ENCODE data around the gene TSPEAR. TPM values are rescaled to one million over a fixed set of nuclear protein-coding genes. Genes with fewer than 3 reads are reported as not detected.
A peak's percentile ranks its signal among the peaks of the same experiment; 100 is the strongest.

TSPEAR gene
- total RNA-seq, 1 experiment from 2014 or later = 1.8 TPM

- H3K4me3 ChIP-seq (ENCODE audit: insufficient read depth, low read depth, low read length) = no peak overlapping the region
- peaks cover 2% of the 10 kb centered on the region; the same call in 1 of the 2 replicates for H3K27me3 ChIP-seq (ENCODE audit: control insufficient read depth, insufficient read depth, low read length)
- DNase-seq = peak; percentile 48
- no peaks in the 10 kb centered on the region for H3K36me3 ChIP-seq (replicated peaks; ENCODE audit: control insufficient read depth, insufficient read depth, low read length)
Measured at GRCh38 chr21:44456915-44457736, 254.2 kb downstream of the TSPEAR start.

- H3K27me3 ChIP-seq (ENCODE audit: control insufficient read depth, insufficient read depth, low read length) = peaks cover 2% of the 10 kb centered on the region; the same call in 1 of the 2 replicates
- peak; percentile 72 for DNase-seq
- H3K36me3 ChIP-seq (replicated peaks; ENCODE audit: control insufficient read depth, insufficient read depth, low read length) = no peaks in the 10 kb centered on the region
- H3K4me3 ChIP-seq (ENCODE audit: insufficient read depth, low read depth, low read length) = peak overlapping the region; percentile 49
Measured at GRCh38 chr21:44456214-44456914, 255.0 kb downstream of the TSPEAR start.

DNA sequence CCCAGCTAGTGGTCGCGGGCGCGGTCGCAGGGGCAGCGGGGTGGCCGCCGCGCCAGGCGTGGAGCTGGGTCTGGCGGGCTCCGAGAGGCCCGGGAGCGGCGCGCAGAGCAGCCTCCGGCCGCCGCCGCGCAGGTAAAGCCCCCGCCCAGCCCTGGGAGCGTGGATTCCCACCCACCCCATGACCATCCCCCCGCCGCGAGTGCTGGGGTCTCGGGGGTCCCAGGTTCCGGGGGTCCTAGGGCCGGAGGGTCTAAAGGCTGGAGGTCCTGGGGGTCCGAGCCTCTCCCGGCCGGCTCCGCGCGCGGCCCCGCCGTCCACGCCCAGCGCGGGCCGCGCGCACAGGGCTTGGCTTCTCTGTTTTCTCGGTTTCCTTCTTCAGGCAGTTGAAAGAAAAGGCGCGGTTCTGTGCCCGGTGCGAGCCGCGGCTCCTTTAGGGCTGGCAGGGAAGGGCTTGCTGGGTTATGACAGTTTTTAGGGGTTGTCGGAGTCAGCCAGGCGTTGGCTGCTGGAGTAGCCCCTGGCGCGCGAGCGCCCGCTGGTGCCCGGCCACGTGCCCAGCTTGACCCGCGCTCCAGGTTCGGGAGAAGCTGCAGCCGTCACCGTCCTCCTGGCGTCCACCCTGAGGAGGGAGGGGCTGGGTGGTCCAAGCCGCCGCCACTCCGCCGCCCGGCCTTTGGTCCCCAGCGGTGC, 255.7 kb downstream of the TSPEAR start:
- peak; percentile 89 for DNase-seq
- Histone ChIP-seq H3K36me3 (replicated peaks; ENCODE audit: control insufficient read depth, insufficient read depth, low read length) (no peaks in the 10 kb centered on the region), H3K4me3 (ENCODE audit: insufficient read depth, low read depth, low read length) (peak overlapping the region; percentile 49), H3K27me3 (ENCODE audit: control insufficient read depth, insufficient read depth, low read length) (peaks cover 2% of the 10 kb centered on the region; the same call in 1 of the 2 replicates)

- DNase-seq = peak; percentile 100
- peak within 1 kb of the TSS; percentile 54 for H3K4me3 ChIP-seq (ENCODE audit: insufficient read depth, low read depth, low read length)
- H3K36me3 ChIP-seq (replicated peaks; ENCODE audit: control insufficient read depth, insufficient read depth, low read length) = no peaks in the 10 kb centered on the region
- H3K27me3 ChIP-seq (ENCODE audit: control insufficient read depth, insufficient read depth, low read length) = peaks cover 2% of the 10 kb centered on the region; the same call in 1 of the 2 replicates
Measured at GRCh38 chr21:44454747-44455523, 256.4 kb downstream of the TSPEAR start, which contains the start of gene LRRC3. LRRC3 (plus strand) TSS chr21:44455510; CDS start chr21:44456645, 1,135 bp downstream.

GRCh38 chr21:44454058-44454457, 257.3 kb downstream of the TSPEAR start:
- H3K4me3 ChIP-seq (ENCODE audit: insufficient read depth, low read depth, low read length) = no peak overlapping the region
- no peak for DNase-seq
- peaks cover 2% of the 10 kb centered on the region; the same call in 1 of the 2 replicates for H3K27me3 ChIP-seq (ENCODE audit: control insufficient read depth, insufficient read depth, low read length)
- no peaks in the 10 kb centered on the region for H3K36me3 ChIP-seq (replicated peaks; ENCODE audit: control insufficient read depth, insufficient read depth, low read length)

DNA sequence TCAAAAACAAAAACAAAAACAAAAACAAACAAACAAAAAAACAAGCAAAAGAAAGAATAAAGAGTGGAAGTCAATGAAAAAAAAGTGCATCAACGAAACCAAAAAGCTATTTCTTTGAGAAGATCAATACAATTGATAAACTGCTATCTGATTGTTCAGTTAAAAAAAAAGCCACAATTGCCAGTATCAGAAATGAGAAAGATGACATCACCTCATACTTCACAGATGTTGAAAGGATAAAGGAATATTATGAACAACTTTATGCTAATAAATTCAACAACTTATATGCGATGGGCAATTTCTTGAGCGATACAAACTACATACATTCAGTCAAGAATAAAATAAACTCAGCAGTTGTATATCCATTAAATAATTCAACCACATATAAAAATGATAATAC, 258.3 kb downstream of the TSPEAR start:
- no peak overlapping the region for H3K4me3 ChIP-seq (ENCODE audit: insufficient read depth, low read depth, low read length)
- H3K36me3 ChIP-seq (replicated peaks; ENCODE audit: control insufficient read depth, insufficient read depth, low read length) = no peaks in the 10 kb centered on the region
- no peak for DNase-seq
- H3K27me3 ChIP-seq (ENCODE audit: control insufficient read depth, insufficient read depth, low read length) = peaks cover 2% of the 10 kb centered on the region; the same call in 1 of the 2 replicates

DNA sequence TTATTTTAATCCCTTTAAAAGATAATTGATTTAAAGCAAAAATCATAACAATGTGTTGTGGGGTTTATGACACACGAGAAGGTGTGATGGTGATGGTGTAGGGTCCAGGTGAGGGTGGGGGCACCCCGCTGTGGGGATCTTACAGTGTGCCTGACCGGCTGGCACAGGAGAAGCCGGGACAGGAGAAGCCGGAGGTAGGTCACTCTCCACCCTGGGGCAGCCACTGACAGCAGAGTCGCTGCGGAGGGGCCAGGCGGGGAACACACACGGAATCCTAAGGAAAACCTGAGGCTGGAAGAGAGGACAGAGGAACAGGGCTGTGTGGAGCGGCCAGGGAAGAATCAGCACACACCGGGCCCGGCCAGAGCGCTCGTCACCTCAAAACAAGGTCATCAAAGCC, 260.4 kb downstream of the TSPEAR start:
- no peak for DNase-seq
- no peaks in the 10 kb centered on the region for H3K36me3 ChIP-seq (replicated peaks; ENCODE audit: control insufficient read depth, insufficient read depth, low read length)
- H3K4me3 ChIP-seq (ENCODE audit: insufficient read depth, low read depth, low read length) = no peak overlapping the region
- peaks cover 2% of the 10 kb centered on the region; the same call in 1 of the 2 replicates for H3K27me3 ChIP-seq (ENCODE audit: control insufficient read depth, insufficient read depth, low read length)

- no peak for DNase-seq
Measured at GRCh38 chr21:44450402-44450801, 261.0 kb downstream of the TSPEAR start.

DNA sequence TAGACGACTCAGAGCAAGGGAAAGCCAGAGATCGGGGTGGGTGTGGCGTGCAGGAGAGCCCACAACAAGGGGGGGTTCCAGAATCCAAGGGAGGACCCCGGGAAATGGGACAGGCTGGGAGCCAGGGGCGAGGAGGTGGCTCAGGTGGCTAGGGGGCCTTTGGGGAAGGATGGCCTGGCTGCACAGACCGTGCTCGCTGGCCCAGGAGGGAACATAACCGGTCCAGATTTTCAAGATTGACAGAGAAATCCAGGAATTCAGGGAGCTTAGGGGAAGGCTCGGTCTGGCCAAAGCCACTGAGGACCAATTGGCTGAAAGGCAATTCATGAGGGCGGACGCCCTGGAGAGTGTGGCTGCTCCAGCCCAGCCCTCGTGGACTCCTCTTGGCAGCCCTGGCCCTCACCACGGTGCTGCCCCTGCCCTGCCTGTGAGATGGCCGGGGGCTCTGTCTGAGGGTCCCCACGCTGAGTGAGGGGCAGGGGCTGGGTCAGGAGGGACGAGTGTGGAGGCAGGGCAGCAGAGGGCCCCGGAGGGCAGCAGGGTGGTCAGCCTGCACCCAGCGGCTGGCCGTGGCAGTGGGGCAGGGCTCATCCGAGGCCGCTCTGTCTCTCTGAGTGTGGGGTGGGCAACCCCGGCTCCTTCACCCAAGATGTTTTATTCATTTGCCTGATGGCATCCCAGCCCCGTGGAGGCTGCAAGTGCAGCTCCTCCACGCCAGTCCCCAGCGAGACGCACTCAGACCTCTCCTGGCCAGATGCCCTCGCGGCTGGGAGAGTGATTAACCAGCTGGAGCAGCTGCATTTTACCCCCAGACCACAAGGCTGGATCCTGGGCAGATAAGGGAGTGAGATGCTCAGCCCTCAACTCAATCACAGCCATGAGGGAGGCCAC, 261.7 kb downstream of the TSPEAR start:
- DNase-seq = peak; percentile 56
- peaks cover 2% of the 10 kb centered on the region; the same call in 1 of the 2 replicates for H3K27me3 ChIP-seq (ENCODE audit: control insufficient read depth, insufficient read depth, low read length)
- no peaks in the 10 kb centered on the region for H3K36me3 ChIP-seq (replicated peaks; ENCODE audit: control insufficient read depth, insufficient read depth, low read length)
- H3K4me3 ChIP-seq (ENCODE audit: insufficient read depth, low read depth, low read length) = no peak overlapping the region

More at GRCh38 chr21:44450402-44450801, 261.0 kb downstream of the TSPEAR start:
- Histone ChIP-seq H3K4me3 (ENCODE audit: insufficient read depth, low read depth, low read length) (no peak overlapping the region), H3K36me3 (replicated peaks; ENCODE audit: control insufficient read depth, insufficient read depth, low read length) (no peaks in the 10 kb centered on the region), H3K27me3 (ENCODE audit: control insufficient read depth, insufficient read depth, low read length) (peaks cover 2% of the 10 kb centered on the region; the same call in 1 of the 2 replicates)

DNA sequence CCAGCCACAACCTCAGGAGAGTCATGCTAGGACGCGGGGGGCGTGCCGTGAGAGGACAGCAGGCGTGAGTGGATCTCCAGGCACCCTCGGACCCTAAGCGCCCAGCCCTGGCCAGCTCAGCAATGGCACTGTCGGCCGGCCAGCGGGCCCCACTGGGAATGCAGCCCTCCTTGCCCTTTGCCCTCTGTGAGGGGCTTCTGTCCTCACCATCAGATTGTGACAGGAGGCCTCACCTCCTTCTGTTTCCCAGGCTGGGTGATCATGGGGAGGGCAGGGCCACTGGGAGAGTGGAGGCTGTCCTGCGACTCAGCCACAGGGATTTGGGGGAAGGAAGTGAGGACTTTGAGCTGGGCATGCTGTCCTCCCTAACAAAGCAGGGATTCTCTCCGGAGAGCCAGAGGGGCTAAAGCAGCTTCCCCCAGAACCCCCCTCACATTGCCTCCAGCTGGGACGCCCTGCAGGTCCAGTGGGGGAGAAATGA, 262.7 kb downstream of the TSPEAR start:
- H3K4me3 ChIP-seq (ENCODE audit: insufficient read depth, low read depth, low read length) = no peak overlapping the region
- H3K36me3 ChIP-seq (replicated peaks; ENCODE audit: control insufficient read depth, insufficient read depth, low read length) = no peaks in the 10 kb centered on the region
- no peak for DNase-seq
- H3K27me3 ChIP-seq (ENCODE audit: control insufficient read depth, insufficient read depth, low read length) = no peaks in the 10 kb centered on the region
